Measurements from ENCODE around the gene NDUFA11.

The NDUFA11 gene

DNA sequence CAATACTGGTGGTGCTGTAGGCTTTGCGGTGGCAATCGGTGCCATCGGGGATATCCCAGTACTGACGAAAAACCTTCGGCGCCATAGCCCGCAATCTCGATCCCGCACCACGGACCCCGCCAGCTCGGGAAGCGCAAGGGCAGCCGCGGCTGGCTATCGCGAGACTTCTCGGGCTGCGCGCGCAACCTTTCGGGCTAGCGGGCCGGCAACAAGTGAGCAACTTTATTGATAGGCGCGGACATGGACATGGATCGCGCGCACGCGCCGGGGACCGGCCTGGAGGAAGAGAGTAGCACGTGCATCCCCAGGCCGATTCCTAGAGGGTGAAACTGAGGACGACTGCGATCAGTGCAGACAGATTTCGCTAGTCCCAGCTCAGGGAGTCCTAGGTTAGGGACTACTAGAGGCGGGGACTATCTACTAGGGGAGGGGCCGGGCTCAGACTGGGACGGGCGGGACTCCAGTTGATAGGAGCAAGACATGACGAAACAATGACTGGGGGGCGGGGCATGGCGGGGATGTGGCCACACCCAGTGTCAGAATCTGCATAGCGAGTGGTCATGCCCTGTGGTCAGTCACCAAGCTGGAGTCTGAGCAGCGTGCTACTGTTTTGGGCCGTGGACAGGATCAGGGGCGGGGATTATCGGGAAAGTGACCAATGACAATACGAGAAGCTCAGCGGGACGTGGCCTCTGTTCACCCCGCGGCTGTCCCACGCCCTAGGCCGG is at the start of gene NDUFA11:
Gene NDUFA11, minus strand, starts transcription at position 167 of the 728 bp plus-strand sequence. Its CDS starts 82 bp downstream, at position 85.
- DNase-seq (ENCODE audit: insufficient read length, low spot score) = peak; percentile 97
- TF ChIP-seq, protein P1, sequence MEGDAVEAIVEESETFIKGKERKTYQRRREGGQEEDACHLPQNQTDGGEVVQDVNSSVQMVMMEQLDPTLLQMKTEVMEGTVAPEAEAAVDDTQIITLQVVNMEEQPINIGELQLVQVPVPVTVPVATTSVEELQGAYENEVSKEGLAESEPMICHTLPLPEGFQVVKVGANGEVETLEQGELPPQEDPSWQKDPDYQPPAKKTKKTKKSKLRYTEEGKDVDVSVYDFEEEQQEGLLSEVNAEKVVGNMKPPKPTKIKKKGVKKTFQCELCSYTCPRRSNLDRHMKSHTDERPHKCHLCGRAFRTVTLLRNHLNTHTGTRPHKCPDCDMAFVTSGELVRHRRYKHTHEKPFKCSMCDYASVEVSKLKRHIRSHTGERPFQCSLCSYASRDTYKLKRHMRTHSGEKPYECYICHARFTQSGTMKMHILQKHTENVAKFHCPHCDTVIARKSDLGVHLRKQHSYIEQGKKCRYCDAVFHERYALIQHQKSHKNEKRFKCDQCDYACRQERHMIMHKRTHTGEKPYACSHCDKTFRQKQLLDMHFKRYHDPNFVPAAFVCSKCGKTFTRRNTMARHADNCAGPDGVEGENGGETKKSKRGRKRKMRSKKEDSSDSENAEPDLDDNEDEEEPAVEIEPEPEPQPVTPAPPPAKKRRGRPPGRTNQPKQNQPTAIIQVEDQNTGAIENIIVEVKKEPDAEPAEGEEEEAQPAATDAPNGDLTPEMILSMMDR (IDR thresholded peaks at IDR 0.05; ENCODE audit: insufficient read depth, missing control alignments) = no peak
- no peak for FAIRE-seq

DNA sequence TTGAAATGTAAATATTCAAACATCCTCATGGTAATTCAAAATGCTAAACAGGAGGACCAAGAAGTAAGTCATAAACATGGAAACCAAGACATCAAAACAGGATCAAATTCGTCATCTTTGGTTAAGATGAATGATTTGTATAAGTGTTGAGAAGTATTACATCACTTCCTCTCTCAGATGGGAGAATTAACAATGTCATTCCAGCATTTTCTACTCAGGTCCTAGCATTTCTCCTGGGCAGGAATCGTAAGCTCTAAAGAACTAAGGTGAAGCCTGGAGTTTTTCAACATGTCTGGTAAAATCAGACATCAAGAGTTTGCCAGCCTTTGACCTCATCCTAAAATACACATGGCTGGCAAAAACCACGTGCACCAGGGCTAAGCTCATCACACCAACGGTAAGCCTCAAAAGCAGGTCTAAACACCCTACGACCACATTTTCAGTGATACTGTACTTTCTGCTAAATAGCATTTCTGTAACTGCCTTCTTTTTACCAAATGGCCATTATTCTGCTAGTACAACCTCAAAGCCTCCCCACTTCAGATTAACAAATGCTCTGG is 49.5 kb upstream of the NDUFA11 start:
- FAIRE-seq (peak; percentile 32), DNase-seq (ENCODE audit: insufficient read length, low spot score) (no peak)
- TF ChIP-seq, protein P1 (IDR thresholded peaks at IDR 0.05; ENCODE audit: insufficient read depth, missing control alignments) = no peak

DNA sequence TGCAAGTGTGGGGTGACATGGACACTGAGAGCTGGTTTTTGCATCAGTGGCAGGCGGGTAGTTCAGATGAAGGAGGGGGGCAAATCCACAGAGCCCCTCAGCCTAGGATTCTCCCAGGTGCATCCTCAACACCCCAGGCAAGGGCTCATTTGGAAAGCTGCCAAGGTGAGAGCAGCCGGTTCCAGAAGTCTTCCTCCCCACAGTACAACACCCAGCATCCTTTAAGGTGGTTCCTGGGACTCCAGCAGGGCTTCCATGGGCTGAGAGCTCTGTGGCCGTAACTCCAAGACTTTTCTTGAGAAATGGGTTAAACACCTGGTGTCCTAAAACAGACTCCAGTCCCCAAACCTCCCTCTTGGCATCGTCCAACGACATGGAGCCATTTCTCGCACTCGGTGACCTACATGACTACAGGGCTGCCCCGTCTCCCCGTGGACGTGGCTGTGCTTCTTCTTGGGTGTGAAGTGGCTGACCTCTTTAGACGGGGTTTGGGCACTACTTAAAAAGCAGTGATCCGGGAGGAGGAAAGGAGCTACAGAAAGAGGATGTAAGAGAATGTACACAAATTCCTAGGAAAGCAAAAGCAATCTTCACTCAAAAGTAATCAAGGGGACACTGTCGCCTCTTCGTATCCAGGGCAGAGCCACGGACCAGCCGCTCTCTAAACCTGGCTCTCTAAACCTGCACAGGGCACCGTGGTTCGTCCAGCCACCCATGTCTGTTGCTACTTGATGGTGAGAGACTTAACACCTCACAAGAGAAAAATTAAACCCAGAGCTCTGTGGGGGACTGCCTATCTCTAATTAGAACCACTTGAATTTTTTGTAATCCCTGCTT is 48.8 kb upstream of the NDUFA11 start:
- DNase-seq (ENCODE audit: insufficient read length, low spot score) (no peak), FAIRE-seq (no peak)
- TF ChIP-seq, protein P1 (IDR thresholded peaks at IDR 0.05; ENCODE audit: insufficient read depth, missing control alignments) = no peak

DNA sequence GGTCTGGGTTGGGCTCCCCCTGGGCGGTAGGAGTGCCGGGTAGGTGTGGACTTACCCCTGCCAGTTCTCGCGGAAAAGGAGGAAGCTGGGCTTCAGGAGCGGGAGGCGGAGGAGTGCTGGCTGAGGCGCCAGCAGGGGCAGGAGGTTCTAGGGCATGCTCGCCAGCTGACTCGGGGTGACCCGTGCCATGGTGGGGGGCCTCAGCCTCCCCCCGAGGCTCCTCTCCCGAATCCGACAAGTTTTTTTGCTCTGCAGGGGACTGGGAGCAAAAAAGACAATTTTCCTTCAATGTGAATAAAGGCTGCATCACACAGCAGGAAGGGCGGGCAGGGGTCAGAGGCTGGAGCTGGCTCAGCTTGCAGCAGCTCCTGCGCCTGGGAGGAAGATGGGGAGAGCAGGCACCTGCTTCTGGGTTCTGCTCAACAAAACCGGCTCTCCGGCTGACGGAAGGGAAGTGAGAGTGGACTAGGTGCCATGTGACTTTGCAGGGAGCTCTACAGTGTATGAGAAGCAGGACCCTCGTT is 47.8 kb upstream of the NDUFA11 start:
- DNase-seq (ENCODE audit: insufficient read length, low spot score) (no peak), FAIRE-seq (no peak)
- TF ChIP-seq, protein P1 (IDR thresholded peaks at IDR 0.05; ENCODE audit: insufficient read depth, missing control alignments) = no peak

DNA sequence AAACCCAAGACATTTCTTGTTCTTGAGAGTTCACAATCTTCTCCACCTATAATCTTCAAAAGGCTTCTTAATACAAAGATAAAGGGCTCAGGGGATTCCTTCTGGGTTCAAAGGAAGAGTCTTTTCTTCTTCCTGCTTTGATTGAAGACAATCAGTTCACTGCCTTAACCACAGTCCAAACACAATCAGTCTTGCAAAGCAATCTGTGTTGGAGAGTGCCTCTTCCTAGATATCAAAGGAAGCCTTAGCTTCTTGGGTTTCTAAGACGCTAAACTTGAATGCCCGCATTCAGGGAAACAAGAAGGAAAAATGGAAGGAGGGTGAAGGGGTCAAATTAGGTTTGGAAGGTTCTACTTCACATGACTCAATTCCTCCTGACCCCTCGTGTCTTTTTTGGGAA is 47.2 kb upstream of the NDUFA11 start:
- no peak for FAIRE-seq
- TF ChIP-seq, protein P1 (IDR thresholded peaks at IDR 0.05; ENCODE audit: insufficient read depth, missing control alignments) = no peak
- no peak for DNase-seq (ENCODE audit: insufficient read length, low spot score)

DNA sequence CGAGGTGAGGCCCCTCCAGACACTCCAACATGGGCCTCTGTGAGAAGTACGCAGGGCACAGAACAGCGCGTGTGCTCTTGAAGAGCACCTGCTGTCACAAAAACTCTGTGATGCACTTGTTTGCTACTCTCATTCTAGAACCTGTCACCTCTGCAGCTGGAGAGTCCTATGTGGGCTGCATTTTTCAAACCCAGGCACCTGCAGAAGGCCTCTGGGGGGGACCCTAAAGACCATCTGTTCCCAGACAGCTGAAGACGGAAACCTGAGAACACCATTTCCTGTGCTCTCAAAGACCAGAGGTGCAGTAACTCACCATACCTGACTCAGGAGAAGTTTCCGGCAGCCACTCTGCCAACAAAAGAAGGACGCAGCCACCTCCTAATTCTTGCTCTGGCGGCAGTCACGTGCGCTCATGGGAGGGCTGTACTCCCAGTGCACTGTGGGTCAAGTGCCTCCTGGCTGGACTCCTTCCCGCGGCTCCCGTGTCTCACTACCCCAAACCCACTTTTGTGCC is 46.3 kb upstream of the NDUFA11 start:
- FAIRE-seq = no peak
- TF ChIP-seq, protein P1 (IDR thresholded peaks at IDR 0.05; ENCODE audit: insufficient read depth, missing control alignments) = no peak
- DNase-seq (ENCODE audit: insufficient read length, low spot score) = no peak
